GM18499 (cell line): ENCODE results near the gene CIBAR2.
"Not testable (repeated sequence)": the region's sequence is repeated elsewhere in the genome, so short reads cannot be mapped to it uniquely, and the experiment has no call there.

Experiments used
- ATAC-seq: cut with Tn5 transposase; IDR thresholded peaks from one replicate; pipeline ENCODE4 v1.9.1; 2021; ENCODE audit warnings: moderate number of reproducible peaks; ENCODE audit not compliant: insufficient read depth, unreplicated experiment

CIBAR2 gene

DNA sequence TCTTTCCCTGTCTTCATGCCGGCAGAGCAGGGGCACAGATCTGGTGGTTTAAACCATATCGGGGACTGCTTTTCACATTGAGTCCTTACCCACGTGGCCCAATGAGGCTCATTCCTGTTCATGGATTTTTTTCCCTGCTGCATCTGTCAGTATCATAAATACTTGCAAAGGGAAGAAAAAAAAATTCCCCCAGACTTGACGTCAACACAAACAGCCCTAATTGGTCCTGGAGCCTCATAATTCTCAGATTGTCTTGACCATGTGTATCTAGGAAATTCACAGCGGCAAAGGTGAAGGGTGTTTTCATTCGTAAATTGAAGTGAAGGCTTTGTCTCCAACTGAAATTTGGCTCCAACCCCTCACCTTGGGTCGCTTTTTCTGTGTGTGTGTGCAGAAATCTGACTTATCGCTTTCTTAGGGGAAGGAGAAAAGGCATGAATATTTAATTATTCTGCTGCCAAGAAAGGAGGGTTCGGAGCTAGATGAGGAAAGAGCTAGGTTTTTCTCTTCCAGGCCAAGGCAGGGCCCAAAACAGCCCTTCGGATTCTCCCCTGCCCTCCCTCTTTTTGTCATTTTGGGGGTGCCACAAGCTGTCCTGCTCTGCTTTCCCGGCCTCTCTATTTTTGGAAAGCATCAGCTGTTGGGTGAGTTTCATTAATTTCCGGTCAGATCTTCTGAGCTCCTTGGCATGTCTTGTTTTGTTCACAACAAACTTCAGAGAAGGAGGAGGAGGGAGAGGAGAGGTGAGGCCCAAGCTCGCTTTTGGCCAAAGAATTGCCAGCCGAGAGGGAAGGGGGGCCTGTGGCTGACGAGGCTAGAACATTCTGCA lies 17.8 kb upstream of the CIBAR2 start:
- ATAC-seq, result no peak

DNA sequence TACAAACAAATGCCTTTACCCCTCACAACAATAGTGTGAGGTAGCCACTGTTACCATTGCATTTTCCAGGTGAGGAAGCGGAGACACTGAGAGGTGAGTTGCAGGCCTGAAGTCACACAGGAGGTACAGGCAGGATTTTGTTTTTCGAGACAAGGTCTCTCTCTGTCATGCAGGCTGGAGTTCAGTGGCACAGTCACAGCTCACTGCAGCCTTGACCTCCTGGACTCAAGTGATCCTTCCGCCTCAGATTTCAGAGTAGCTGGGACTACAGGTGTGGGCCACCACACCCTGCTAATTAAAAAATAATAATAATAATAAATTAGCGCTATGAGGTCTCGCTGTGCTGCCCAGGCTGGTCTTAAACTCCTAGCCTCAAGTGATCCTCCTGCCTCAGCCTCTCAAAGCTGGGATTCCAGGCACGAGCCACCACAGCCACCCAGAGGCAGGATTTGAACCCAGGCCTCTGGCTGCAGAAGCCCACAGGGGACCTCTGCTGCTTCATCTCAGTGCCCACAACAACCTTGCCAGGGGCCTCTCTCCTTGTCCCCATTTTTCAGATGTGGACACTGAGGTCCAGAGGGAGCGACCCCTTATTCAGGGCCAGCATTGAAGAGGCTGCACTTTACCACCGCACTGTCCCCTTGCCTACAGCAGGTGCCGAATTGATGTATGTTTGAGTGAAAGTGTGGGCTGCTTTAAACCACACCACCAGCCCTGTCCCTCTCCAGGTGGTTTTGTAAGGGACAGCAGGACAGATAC lies 16.0 kb upstream of the CIBAR2 start:
- no peak for ATAC-seq

DNA sequence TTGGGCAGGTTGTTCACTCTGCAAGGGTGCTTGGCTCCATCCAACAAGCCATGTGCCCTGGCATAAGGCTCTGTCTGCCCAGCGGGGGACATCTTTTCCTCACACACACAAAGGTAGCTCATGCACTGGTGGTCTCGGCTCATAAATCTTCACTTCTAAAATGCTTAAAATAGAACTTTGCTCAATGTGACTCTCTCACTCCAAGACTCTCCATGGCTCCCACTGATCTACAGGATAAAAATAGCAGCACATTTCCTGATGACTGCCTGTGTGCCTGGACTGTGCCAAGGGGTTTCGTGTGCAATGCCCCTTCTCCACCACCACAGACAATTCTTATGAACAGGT lies 15.1 kb upstream of the CIBAR2 start:
- ATAC-seq, result no peak

DNA sequence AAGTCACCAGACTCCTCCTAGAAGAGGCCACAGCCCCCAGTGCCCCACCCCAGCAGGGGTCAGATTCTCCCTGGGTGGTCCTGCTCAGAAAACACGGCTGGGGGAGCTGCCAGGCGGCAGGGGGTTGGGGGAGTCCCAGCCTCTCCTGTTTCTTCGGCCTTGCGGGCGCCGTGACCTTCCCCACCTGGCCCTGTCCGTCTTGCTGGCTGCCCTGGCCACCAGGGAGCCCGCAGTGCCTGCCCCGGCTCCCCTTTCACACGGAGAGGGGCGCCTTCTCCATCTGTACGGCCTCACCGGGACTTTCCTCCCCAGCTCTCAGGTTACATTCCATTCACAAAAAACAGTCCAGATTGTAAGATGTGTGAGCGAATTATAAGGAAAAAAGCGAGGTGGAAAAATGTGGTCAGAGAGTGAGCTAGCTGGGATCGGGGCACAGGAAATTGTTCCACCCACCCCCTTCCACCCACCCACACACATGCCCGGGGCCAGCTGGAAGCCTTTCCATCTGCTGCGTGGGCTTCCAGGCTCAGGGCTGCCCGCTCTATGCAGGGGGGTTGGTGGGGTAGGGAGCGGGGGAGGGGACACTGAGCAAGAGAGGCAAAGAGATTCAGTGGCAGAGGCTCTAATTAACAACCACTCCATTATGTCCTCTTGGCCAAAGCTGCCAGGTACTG lies 14.6 kb upstream of the CIBAR2 start:
- no peak for ATAC-seq

DNA sequence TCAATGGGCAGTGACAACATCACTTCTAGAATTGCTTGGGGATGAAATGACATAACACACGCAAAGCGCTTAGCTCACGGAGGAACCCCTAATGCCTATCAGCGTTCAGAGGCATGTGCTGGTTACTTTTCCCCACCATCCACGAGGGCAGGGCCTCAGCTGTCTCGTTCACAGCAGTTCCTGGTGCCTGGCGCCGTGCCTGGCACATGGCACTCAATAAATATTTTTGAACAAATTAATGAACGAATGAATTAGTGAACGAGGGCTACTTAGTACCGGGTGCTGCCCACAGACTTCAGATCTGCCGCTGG lies 14.1 kb upstream of the CIBAR2 start:
- ATAC-seq, result no peak

DNA sequence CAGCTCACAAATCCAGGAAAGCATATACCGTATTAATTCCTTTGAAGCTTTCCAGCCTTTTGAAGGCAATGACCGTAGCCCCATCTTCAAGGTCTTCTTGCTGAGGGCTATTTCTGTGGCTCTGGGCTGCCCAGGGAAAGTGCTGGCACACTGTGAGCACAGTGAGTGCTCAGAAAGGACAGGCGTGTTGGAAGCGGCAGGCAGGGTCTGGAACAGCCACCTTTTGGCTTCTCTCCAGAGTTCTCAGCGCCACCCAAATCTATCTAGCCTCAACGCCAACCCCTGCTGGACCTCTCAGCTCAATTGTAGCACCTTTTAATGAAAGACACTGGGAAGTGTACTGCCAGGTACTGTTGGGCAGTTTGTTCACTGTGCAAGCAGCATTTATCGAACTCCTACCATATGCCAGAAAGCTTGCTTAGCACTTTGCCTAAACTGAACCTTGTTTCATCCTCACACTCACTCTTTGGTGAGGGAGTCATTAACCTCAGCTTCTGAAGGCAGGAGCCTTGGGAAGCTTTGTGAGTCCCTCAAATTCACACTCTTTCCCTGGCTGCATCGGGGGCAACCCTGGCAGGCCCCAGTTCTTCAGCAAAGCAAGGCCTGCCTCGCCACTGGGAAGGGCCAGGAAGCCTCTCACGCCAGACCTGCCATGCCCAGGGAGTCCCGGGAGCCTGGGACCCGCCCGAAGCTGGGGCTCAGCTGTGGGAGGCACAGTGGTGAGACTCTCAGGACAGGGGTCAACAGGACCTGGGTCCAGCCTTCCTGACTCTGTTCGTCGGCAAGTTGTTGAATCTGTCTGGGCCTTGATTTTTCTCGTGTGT lies 13.5 kb upstream of the CIBAR2 start:
- ATAC-seq, result no peak

DNA sequence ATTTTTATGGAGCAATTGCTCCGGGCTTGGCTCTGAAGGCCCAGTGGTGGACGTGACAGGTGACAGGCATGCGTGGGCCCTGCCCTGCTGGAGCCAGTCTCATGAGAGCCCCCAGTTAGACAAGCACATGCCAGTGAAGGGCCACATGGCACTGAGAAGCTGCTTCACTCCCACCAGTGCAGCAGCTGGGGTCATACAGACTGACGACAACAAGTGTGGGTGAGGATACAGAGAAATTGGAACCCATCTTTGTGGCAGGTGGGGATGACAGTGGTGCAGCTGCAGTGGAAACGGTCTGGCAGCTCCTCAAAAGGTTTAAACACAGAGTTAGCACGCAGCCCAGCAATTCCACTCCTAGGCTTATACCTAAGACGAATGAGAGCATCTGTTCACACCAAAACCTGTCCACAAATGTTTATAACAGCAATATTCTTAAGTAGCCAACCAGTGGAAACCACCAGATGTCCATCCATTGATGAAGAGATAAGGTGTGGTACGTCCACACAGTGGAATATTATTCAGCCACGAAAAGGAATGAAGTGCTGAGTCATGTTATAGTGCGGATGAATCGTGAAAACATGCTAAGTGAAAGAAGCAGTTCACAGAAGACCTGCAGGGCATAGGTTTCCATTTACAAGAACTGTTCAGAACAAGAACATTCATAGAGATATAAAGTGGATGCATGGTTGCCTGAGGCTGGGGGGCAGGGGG lies 12.5 kb upstream of the CIBAR2 start:
- no peak for ATAC-seq

DNA sequence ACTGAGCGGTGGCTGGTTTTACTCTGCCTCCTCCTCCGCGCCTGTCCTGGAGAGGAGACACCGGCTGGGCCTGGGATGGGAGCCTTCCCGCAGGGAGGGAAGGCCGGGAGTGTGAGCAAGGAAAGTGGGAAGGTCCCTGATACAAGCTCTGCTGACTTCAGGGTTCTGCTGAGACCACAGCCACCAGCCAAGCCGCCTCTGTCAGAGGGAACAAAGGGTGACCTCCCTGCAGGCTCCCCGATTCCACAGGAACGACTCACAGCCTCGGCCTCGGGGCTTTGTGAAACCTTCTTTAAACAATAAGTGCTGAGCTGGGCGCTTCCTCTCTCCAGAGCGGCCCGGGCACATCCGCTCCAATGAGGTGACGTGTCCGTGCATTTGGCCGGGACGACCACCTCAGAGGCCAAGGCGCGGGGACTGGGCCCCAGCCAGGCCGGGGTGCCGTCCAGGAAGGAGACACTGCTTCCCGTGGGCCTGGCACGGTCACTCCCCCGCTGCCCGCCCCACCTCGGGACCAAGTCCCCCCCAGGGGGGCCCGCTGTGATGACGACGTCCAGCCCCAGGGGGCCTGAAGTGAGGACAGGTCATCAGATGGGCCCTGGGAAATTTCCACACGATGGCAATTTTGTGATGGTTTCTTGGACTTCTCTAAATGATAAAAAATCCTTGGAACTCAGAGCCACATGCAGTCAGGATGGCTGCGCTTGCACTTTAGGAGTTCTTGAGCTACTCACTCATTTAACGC lies 11.8 kb upstream of the CIBAR2 start:
- no peak for ATAC-seq

DNA sequence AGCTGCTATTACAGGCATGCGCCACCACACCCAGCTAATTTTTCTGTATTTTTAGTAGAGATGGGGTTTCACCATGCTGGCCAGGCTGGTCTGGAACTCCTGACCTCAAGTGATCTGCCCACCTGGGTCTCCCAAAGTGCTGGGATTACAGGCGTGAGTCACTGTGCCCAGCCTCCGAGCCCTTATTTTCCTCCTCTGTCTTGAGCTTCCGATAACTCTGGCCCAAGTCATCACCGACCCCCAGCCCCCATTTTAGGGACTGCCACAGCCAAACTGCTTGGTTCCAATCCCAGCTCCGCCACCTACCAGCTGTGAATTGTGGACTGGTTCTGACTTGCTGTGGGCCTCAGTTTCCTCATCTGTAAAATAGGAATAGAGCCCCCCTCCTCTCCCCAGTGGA lies 11.2 kb upstream of the CIBAR2 start:
- ATAC-seq, result not testable (repeated sequence)

DNA sequence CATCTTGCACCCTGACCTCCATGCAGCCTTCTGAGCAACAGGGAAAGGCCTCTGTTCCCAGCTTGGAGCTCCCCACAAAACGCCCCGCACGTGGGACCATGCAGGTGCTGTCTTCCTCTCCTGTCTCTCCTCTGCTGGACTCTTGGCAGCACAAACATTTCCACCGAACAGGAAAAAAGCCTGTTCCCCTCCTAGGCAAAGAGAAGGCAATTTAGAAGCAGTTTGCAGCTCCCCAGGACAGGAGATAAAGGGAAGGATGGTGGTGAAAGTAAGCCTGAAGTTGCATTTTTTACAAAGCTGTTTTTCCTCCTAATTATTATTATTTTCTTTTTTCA lies 7.7 kb upstream of the CIBAR2 start:
- no peak for ATAC-seq

DNA sequence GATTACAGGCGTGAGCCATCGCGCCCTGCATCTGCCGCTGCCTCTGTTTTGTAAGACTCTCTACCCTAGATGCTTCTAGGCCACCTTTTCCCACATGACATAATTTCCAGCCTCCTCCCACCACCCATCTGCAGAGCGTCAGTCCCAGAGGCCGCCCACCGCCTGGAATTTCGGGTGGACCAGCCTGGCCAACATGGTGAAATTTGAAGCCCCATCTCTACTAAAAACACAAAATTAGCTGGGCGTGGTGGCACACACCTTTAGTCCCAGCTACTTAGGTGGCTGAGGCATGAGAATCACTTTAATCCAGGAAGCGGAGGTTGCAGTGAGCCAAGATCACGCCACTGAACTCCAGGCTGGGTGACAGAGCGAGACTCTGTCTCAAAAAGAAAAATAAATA lies 5.1 kb upstream of the CIBAR2 start:
- ATAC-seq, result no peak

DNA sequence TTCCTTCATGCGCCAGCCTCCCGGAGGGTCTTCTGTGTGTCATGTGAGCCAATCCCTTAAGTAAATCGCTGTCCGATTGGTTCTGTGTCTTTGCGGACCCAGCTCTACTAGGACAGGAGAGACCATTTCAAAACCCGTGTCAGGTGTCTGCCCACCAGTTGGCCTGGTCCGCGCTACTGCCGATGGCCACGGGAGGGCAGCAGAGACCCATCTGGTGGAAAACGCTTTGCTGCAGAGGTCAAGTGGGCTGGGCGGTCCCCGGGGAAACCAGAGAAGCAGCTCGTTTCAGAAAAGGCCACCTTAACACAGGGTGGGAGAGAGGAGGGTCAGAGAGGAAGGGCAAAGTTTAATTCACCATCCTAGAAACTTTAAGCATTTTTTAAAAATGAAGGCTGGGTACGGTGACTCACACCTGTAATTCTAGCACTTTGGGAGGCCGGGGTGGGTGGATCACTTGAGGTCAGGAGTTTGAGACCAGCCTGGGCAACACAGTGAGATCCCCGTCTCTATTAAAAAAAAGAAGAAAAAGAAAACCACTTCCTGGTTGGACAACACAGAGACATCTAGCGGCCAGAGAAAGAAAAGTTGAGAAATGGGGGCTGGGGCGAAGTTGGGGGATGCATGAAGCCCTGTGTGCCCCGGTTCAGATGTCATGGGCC lies 2.8 kb upstream of the CIBAR2 start:
- ATAC-seq, result no peak

DNA sequence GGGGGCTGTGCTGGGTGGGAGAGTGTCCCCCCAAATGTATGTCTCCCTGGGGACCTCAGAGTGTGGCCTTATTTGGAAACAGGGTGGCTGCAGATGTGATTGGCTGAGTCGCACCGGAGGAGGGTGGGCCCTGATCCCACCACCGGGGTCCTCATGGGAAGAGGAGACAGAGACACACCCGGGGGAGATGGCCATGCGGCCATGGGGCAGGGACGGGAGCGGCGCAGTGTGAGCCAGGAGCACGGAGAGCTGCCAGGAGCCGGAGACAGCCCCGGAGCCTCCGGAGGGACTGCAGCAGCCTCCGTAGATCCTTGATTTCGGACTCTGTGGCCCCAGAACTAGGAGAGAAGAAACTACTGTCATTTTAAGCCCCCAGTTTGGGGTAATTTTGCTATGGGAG lies 1.6 kb upstream of the CIBAR2 start:
- ATAC-seq, result no peak

DNA sequence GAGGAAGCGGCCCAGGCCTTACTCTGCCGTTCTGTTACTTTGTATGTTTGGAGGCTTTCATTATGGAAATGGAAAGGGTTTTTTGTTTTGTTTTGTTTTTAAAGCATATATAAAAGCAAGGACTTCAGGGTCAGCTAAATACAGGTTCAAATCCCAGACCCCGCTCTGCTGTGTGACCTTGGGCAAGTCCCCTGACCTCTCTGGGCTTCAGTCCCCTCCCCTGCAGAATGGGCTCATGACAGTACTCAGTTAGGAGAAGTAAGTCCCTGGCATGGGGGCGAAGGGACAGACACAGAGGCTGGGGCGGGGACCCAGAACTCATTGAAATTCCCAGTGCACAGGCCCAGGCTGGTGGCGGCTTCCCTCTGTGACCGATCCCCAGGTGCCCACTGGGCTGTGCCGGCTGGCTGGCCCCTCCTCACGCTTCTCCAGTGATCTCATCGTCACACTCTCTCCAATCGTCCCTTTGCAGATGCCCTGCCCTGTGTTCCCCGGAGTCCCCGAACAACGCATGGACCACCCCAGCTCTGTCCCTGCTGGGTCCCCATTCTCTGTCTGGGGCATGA lies 979 bp upstream of the CIBAR2 start:
- no peak for ATAC-seq

DNA sequence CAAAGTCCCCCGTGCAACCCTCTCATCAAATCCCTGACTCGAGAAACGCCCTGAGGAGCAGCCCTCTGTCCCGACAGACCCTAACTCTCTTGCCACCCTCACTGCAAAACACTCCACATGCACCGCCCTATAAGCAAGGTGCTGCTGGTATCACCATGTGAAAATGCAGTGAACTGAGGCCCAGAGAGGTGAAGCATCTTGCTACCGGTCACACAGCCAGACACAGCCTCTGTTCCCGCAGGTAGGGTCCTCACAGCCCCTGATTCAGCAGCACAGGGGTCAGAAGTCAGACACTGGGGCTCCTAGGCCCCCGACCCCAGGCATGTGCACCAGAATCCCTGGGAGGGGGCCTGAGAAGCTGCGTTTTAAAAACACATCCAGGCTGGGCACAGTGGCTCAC lies 1.1 kb downstream of the CIBAR2 start:
- no peak for ATAC-seq

DNA sequence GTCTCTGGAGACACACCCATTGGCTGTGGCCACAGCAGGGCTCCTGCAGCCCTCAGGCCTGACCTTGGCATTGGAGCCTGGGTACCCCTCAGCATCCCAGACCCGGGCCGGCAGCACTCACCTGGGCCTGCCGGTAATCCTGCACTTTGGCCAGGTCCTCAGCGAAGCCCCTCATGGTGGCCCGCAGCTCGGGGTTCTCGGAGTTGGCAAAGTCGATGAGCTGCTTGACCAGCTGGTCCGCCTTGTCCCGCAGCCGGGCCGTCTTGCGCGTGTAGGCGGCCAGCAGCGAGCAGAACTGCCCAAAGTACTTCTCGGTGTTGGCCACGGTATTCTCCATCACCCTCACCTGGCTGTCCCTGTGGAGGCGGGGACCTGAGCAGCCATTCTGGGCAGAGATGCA lies 2.2 kb downstream of the CIBAR2 start:
- ATAC-seq, result no peak

DNA sequence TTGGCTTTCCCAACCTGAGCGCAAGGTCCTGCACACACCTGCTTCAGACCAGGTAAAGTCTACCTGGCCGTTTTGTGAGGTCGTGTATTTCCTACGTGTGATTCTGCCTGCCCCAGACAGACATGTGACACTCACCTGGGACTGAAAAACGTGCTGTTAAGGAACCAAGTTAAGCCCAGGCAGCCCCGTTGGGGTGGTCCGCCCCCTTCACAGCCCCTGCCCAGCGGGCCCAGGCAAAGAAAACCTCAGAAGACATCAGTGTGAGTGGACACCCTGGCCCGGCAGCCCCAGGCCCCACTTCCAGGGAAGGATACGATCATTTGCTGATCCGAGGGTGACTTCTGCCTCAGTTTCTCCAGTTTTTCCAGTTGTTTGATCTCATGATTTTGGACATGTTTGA lies 4.7 kb downstream of the CIBAR2 start:
- ATAC-seq, result no peak

DNA sequence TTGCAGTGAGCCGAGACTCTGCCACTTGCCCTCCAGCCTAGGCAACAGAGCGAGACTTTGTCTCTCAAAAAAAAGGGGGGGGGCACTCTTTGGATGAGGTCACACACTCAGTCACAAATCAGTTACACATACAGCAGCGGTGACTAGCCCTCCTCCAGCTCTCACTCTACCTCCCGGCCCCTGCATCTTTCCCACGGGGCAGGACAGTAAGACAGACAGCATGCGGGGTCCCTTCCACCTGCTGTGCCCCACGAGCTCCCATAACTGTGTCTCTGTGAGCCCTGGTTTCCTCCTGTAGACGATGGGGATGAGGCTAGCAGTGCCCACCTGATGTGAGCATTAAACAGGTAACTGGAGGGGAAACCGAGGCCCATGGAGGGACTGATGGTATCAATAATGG lies 5.2 kb downstream of the CIBAR2 start:
- ATAC-seq, result no peak

DNA sequence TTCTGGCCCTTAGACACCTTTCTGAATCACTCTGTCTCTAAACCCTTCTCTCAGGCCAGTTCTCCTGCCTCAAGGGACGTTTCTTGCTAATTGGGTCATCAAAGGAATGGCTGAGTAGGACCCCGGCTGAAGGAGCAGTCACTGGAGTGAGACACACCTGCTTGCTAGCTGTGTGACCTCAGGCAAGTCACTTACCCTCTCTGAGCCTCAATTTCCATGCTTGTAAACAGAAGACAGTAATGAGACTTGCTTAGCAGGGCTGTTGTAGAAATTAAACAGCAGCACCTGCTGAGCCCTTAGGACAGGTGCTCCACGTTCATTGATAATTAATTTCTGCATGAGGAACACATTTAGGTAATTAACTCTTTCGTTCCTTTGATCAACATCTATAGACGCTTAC lies 6.8 kb downstream of the CIBAR2 start:
- no peak for ATAC-seq
